ENCODE measurements around the gene FCHSD1. TPM values are rescaled to one million over a fixed set of nuclear protein-coding genes. Genes with fewer than 3 reads are reported as not detected.
A peak's percentile ranks its signal among the peaks of the same experiment; 100 is the strongest.

FCHSD1 gene
- polyA plus RNA-seq, 1 experiment: 45.8 TPM

DNA sequence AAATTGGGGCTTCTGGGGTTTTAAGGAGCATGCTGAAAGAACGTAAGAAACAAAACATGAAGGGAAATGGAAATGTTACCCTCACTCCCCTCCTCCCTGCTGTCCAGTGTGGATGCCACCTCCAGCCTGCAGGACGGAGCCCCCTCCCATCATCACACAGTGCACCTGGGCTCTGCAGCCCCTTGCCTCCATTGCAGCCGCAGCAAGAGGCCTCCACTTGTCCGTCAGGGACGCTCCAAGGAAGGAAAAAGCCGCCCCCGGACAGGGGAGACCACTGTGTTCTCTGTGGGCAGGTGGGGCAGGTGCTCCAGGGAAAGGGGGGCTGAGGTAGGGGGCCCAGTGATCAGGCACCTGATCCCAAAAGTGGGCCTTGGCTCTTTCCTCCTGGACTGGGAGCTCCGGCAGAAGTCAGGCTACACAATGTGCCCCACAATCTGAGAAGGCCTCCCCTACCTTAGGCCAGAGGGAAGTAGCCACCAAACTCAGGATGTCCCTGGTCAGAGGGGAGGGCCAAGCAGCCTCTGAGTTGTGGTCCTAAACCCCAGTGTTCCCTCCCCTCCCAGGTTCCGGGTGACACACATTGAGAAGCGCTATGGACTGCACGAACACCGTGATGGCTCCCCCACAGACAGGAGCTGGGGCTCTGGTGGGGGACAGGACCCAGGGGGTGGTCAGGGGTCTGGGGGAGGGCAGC lies 11.7 kb downstream of the FCHSD1 start:
- TF ChIP-seq, protein P1, sequence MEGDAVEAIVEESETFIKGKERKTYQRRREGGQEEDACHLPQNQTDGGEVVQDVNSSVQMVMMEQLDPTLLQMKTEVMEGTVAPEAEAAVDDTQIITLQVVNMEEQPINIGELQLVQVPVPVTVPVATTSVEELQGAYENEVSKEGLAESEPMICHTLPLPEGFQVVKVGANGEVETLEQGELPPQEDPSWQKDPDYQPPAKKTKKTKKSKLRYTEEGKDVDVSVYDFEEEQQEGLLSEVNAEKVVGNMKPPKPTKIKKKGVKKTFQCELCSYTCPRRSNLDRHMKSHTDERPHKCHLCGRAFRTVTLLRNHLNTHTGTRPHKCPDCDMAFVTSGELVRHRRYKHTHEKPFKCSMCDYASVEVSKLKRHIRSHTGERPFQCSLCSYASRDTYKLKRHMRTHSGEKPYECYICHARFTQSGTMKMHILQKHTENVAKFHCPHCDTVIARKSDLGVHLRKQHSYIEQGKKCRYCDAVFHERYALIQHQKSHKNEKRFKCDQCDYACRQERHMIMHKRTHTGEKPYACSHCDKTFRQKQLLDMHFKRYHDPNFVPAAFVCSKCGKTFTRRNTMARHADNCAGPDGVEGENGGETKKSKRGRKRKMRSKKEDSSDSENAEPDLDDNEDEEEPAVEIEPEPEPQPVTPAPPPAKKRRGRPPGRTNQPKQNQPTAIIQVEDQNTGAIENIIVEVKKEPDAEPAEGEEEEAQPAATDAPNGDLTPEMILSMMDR (IDR thresholded peaks at IDR 0.05; ENCODE audit: insufficient read depth, low read depth, low read length): no peak
- POLR2A ChIA-PET: no interaction called here
- Histone ChIP-seq H3K27me3 (ENCODE audit: control insufficient read depth, insufficient read depth, low read length) (no peaks in the 10 kb centered on the region), H3K36me3 (ENCODE audit: control insufficient read depth, insufficient read depth, low read length) (peaks cover 20% of the 10 kb centered on the region), H3K4me3 (ENCODE audit: low read depth, low read length) (no peak overlapping the region)
- DNase-seq (ENCODE audit: low read depth): no peak
- CTCF ChIA-PET: no interaction called here

DNA sequence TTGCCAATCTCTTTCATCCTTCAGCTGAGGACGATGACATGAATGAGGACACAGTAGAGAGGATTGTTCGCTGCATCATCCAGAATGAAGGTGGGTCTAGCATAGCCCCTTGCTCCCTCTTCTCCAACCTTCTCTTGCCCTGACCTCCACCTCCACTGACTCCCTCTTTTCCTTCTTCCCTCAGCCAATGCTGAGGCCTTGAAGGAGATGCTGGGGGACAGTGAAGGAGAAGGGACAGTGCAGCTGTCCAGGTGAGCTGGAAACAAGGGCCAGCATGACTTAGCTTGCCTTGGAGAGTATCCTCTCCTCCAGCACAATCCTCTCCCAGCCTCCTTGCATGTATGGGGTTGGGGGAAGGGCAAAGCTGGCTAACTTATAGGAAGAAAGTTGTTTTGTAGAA lies 12.4 kb downstream of the FCHSD1 start:
- CTCF ChIA-PET: interaction anchor here (4.1 kb wide), 1 partner anchor 47 kb away, joined by 16 read pairs; no protein-coding TSS in a partner anchor
- POLR2A ChIA-PET: no interaction called here
- H3K36me3 ChIP-seq (ENCODE audit: control insufficient read depth, insufficient read depth, low read length): peaks cover 14% of the 10 kb centered on the region
- no peak overlapping the region for H3K4me3 ChIP-seq (ENCODE audit: low read depth, low read length)
- TF ChIP-seq, protein P1 (IDR thresholded peaks at IDR 0.05; ENCODE audit: insufficient read depth, low read depth, low read length): no peak
- H3K27me3 ChIP-seq (ENCODE audit: control insufficient read depth, insufficient read depth, low read length): no peaks in the 10 kb centered on the region
- no peak for DNase-seq (ENCODE audit: low read depth)

DNA sequence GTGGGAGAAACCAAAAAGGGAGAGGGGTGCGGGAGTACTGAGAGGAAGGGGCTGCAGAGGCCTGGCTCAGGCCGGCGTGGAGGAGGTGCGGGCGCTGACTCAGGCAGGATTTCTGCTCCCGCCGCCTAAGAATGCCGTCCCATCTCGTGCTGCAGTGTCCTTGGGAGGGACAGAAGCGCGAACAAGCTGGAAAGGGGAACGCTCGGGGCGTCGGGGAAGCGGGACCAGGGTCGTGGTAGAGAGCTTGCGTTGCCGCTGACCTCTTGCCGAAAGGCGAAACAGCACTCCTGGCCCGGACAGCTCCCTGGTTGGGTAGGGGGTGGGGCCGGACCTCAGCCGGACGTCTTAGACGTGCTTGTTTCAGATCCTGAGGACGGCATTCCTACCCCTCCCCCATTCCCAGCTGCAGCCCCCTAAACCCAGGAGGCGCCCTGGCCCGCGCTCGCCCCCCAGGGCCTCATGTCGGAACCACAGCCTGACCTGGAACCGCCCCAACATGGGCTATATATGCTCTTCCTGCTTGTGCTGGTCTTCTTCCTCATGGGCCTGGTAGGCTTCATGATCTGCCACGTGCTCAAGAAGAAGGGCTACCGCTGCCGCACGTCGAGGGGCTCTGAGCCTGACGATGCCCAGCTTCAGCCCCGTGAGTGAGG lies 13.3 kb downstream of the FCHSD1 start:
- TF ChIP-seq, protein P1 (IDR thresholded peaks at IDR 0.05; ENCODE audit: insufficient read depth, low read depth, low read length): peak; percentile 37; the same call in 1 of the 2 replicates
- no peak for DNase-seq (ENCODE audit: low read depth)
- POLR2A ChIA-PET: no interaction called here
- peak overlapping the region; percentile 92 for H3K4me3 ChIP-seq (ENCODE audit: low read depth, low read length)
- no peaks in the 10 kb centered on the region for H3K27me3 ChIP-seq (ENCODE audit: control insufficient read depth, insufficient read depth, low read length)
- CTCF ChIA-PET: interaction anchor here (0.8 to 10.9 kb wide), 6 partner anchors 11 to 193 kb away, joined by 3 to 107 read pairs (median 4); partner anchors contain the start of genes DIAPH1 and FCHSD1
- peaks cover 9% of the 10 kb centered on the region for H3K36me3 ChIP-seq (ENCODE audit: control insufficient read depth, insufficient read depth, low read length)

DNA sequence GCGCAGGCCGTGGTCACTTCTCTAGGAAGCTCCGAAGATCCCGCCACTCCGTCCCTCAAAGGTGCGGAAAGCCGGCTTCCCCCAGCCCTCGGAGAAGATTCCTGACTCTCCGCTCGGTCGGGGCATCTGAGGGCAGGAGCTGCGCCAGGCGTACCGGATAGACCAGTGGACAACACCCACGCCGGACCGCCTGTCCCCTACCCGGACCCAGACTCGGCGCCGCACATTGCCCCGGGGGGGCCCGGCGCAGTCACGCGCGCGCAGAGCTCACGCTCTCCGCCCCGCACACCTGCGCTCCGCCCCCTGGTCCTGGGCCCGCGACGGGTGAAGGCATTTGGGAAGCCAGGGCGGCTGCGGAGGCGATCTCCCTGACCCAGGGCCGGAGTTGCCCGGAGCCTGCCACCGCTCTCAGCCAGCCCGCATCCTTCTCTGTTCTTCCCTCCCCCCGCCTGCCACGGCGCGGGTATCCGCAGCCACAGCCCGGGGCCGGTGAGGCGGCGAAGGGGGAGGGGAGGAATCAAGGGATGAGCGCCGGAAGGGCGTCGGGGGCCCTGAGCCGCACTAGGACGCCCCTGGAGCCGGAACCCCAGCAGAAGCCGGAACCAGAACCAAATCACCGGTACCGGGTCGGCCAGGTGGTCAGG lies 14.0 kb downstream of the FCHSD1 start:
- TF ChIP-seq, protein P1 (IDR thresholded peaks at IDR 0.05; ENCODE audit: insufficient read depth, low read depth, low read length): no peak
- no peak for DNase-seq (ENCODE audit: low read depth)
- Histone ChIP-seq H3K36me3 (ENCODE audit: control insufficient read depth, insufficient read depth, low read length) (peaks cover 9% of the 10 kb centered on the region), H3K4me3 (ENCODE audit: low read depth, low read length) (peak overlapping the region; percentile 92), H3K27me3 (ENCODE audit: control insufficient read depth, insufficient read depth, low read length) (no peaks in the 10 kb centered on the region)
- ChIA-PET CTCF (interaction anchor here (0.5 to 10.9 kb wide), 11 partner anchors 10 to 194 kb away, joined by 3 to 107 read pairs (median 4); partner anchors contain the start of genes DIAPH1 and FCHSD1), POLR2A (interaction anchor here (0.9 to 1.2 kb wide), 2 partner anchors 14 to 17 kb away, joined by 3 to 4 read pairs; partner anchors contain the start of gene FCHSD1)
